Uterine smooth muscle cell (primary cell): Measurements from ENCODE around the gene KIAA0040. TPM values are rescaled to one million over a fixed set of nuclear protein-coding genes. Genes with fewer than 3 reads are reported as not detected.

Source experiments
- total RNA-seq: library from RNA; depleted of rRNA; stranded (reverse); fragments of >200 nt; gene quantifications from 2 replicates; pipeline ENCODE4 v1.2.3, GENCODE V29; 2014

KIAA0040 gene
- 0.44 and 0.62 TPM in 2 replicates for total RNA-seq

GRCh38 chr1:175192630-175193526 is at the start of gene KIAA0040:
KIAA0040 (minus strand) TSS chr1:175192776; CDS start chr1:175161013, 31,763 bp downstream.

Other genes starting within 250 kb of the KIAA0040 start
- 101 and 387 TPM in 2 replicates for gene CACYBP, start 192.8 kb downstream of the KIAA0040 start, total RNA-seq
- gene MRPS14, start 169.4 kb downstream of the KIAA0040 start, total RNA-seq, result 21.1 TPM in 2 replicates
- gene TNN, start 124.9 kb downstream of the KIAA0040 start, total RNA-seq, result under 0.01 TPM in 1 of 2 replicates, not detected in the other